ENCODE results near the gene NKAIN1.

DNA sequence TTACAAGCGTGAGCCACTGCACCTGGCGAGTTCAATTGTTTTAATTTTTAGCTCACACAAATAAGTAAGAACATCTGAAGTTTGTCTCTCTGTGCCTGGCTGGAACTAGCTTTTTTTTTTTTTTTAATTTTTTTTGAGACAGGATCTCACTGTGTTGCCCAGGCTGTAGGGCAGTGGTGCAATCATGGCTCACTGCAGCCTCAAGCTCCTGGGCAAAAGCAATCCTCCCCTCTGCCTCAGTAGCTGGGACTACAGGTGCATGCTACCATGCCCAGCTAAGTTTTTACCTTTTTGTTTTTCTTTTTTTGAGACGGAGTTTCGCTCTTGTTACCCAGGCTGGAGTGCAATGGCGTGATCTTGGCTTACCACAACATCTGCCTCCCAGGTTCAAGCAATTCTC lies 7.9 kb downstream of the NKAIN1 start:
- TF ChIP-seq EZH2 (IDR thresholded peaks at IDR 0.05; ENCODE audit: borderline replicate concordance, insufficient read depth, low read depth, low read length, poor library complexity, severe bottlenecking) = no peak
- TF ChIP-seq, protein P1, sequence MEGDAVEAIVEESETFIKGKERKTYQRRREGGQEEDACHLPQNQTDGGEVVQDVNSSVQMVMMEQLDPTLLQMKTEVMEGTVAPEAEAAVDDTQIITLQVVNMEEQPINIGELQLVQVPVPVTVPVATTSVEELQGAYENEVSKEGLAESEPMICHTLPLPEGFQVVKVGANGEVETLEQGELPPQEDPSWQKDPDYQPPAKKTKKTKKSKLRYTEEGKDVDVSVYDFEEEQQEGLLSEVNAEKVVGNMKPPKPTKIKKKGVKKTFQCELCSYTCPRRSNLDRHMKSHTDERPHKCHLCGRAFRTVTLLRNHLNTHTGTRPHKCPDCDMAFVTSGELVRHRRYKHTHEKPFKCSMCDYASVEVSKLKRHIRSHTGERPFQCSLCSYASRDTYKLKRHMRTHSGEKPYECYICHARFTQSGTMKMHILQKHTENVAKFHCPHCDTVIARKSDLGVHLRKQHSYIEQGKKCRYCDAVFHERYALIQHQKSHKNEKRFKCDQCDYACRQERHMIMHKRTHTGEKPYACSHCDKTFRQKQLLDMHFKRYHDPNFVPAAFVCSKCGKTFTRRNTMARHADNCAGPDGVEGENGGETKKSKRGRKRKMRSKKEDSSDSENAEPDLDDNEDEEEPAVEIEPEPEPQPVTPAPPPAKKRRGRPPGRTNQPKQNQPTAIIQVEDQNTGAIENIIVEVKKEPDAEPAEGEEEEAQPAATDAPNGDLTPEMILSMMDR (IDR thresholded peaks at IDR 0.05) = no peak
